Stimulated activated CD4-positive, alpha-beta T cell treated with anti-CD3 and anti-CD28 coated beads, Interleukin-2, amount 100 ng/mL, for 24 hours (primary cell): ENCODE measurements around the gene SLC7A5.
"Not testable (repeated sequence)": the region's sequence is repeated elsewhere in the genome, so short reads cannot be mapped to it uniquely, and the experiment has no call there.

Source experiments
- DNase-seq, 2 donors: peaks; one replicate each; pipeline ENCODE4 v3.0.0-alpha.2; 2020

The SLC7A5 gene

DNA sequence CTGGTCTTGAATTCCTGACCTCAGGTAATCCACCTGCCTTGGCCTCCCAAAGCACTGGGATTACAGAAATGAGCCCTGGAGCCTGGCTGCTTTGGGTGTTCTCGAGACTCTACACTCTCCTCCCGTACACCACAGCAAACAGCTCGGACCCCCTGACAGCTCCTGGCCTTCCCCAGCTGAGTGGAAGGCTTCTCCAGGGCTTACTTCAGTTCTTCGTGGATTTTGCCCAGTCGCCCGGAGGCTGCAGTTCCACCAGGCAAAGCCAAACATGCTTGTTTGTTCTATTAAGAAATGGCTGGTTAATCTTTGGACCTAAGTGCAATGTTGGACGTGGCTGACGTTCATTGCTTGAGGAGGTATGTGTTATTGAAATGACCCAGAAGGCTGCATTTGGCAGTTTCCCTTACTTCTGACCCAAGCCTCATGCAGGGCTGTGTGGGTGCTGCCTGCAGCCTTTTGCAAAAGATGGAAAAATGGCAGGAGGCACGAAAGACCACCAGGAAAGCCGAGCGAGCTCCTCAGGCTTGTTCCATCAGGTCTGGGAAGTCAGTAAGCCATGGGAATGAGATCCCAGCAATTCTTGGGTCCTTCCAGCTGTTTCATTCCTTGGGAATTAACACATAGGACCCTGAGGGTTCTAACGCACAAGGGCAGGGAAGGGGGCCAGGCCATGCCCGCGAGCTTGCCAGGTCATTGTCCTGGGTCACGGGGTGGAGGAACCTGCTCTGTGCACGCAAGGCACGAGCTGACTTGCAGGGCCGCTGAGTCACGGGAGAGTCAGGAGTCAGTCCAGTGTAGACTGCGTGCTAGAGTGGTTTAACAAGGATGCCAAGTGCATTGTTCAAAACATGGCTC is 79.6 kb downstream of the SLC7A5 start:
- no peak for DNase-seq

DNA sequence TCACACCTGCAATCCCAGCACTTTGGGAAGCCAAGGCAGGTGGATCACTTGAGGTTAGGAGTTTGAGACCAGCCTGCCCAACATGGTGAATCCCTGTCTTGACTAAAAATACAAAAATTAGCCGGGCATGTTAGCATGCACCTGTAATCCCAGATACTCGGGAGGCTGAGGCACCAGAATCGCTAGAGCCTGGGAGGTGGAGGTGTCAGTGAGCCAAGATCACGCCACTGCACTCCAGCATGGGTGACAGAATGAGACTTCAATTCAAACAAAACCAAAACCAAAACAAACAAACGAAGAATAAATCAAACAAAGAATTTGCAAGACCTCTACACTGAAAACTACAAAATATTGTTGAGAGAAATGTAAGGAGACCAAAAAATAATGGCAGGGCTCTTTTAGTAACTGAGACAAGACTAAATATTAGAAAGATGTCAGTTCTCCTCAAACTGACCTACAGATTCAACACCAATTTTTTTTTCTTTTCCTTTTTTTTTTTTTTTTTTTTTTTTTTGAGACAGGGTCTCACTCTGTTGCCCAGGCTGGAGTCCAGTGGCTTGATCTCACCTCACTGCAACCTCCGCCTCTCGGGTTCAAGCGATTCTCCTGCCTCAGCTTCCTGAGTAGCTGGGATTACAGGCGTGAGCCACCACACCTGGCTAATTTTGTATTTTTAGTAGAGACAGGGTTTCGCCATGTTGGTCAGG is 80.4 kb downstream of the SLC7A5 start:
- DNase-seq, result not testable (repeated sequence)

DNA sequence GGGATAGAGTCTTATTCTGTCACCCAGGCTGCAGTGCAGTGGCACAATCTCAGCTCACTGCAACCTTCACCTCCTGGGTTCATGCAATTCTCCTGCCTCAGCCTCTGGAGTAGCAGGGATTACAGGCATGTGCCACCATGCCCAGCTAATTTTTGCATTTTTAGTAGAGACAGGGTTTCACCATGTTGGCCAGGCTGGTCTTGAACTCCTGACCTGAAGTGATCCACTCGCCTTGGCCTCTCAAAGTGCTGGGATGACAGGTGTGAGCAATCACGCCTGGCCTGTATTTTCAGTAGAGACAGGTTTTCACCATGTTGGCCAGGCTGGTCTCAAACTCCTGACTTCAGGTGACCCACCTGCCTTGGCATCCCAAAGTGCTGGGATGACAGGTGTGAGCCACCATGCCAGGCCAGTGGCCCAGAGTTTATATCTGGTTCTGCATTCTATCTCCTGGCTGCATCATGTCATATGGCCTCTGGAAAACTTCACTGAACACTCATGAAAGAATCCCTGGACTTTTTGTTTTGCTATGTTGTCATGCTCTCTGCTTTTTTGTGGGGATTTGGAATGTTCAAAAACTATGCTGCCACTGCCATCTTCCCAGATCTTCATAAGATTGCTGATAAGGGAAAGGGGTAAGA is 81.7 kb downstream of the SLC7A5 start:
- not testable (repeated sequence) for DNase-seq

DNA sequence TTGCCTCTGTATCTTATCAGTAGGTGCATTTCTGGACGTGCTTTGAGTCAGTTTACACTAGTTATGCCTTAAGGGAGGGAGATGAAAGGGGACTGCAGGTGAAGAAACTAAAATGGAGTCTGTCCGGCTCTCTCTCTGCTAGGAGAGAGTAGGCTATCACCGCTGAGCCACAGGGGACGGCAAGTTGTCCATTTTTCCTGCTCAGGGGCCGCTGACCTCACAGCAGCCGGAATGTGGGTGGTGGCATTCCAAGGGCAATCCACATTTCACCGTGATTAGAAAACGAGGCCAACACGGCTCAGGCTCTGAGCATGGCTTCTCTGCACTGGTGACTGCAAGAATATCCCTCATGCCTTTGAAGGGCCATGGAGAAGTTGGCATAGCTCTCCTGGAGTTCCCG is 84.5 kb downstream of the SLC7A5 start:
- no peak for DNase-seq

DNA sequence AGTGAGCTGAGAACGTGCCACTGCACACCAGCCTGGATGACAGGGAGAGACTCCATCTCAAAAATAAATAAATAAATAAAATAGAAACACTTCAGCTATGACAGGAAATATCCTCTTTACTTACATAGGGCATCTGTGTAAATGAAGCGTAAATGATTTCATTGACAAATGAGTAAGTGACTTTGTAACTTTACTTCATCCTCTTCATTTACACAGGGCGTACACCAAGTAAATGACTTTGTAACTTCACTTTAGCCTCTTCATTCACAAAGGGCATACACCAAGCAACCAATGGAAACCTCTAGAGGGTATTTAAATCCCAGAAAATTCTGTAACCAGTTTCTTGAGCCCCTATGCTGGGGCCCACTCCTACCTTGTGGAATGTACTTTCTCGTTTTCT is 87.3 kb downstream of the SLC7A5 start:
- DNase-seq, result no peak

DNA sequence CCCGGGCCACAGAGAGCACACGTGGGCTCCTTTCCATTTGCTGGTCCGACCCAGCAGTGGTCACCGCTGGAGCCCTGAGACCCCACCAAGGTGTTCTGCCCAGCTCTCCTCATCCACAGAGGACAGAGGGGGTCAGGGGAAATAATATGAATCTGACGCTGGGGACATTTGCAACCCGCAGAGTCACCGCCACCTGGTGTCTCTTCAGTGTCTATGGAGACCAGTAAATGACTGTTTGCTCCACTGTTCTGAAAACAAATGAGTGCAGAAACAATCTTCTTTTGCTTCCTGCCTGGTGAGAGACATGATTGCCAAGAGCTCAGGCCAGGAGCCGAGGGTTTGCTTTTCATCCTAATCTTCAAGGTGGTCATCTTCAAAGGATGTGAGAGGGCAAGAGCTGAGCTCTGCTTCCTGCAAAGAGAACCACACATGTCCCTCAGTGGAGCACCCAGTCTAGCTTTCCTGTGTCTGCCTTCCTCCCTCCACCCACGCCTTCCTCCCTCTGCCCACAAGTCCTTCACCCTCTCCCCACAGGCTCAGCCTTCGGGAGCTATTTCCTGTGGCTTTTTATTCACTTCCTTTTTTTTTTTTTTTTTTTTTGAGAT is 88.8 kb downstream of the SLC7A5 start:
- DNase-seq, result peak; percentile 53 to 77
